T1000 (cell line): Measurements from ENCODE around the gene TRABD2B.

Experiments
- DNase-seq: peaks from one replicate; lab custom pipeline; 2025; ENCODE audit warnings: mixed read lengths; lab: John Stamatoyannopoulos, UW

Gene TRABD2B

GRCh38 chr1:47757226-47757975 lies 239.8 kb downstream of the TRABD2B start:
- DNase-seq = no peak

DNA sequence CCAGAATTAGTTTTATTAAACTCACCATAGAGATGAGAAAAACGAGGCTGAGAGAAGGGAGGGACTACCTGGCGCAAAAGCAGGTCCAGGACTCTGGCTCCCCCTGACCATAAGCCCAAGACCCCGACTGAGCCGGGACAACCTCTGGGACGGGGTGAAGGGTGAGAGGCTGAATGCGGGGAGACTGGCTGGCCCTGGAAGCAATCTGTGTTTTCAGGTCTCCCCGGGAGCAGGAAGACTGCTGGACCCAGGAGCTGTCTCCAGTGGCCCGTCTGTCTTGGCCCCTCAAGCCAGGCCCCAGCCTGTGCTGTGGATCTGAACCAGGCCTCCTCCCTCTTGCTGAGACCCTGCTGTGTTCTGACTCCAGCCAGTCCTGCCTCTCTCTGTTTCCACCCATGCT lies 240.8 kb downstream of the TRABD2B start:
- DNase-seq = no peak

DNA sequence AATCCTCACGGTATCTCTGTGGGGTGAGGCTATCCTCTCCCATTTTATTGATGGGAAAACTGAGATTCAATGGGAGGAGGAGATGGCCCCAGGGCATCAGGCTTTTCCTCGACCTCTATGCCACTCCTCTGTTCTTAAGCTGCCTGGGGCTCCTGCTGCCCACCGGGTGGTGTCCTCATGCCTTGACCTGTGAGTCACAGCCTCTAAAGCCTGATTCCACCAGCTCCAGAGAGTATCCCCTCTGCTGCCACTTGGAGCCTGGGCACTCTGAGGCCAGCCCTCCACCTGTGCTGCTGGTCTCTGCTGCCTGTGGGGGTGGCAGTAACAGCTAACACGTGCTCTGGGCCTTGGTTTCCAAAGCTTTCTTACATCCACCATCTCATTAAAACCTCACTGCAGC lies 241.2 kb downstream of the TRABD2B start:
- no peak for DNase-seq

DNA sequence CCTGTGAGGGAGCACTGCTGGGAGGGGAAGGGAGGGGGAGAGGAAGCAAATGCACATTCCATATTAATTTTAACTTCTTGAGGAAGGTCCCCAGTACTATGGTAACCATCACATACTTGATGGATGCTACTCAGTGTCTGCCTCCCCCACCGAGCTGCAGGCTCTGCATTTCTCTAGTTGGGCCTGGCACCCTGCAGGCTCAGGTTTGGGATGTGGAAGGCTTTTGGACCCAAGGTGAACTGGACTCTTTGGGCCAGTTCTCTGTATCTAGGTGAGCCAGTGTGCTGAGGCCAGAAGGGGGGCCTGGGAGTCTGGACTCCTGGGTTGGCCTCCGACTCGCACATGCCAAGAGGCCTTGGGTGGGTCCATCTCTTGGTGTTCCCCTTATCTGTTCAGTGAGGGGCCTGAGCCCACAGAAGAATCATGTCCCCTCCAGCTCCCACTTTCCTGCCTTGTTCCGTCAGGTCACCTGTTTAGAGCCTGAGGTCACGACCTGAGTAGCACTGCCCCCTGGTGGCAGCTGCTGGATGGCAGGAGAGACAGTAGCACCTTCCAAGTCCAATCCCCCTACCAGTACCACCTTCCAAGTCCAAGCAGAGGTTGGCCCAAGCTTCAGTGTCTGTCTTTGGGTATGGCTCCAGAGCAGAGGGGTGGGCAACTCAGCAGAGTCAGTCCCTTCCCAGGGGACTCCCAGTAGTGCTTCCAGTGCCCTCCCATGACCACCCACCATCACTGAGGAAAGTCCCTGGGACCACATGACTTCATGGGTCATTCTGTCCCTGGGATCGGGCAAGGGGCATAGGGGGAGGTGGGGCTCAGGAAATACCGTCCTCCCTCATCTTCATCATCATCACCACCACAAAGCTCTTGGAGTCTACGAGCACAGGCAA lies 241.8 kb downstream of the TRABD2B start:
- no peak for DNase-seq

DNA sequence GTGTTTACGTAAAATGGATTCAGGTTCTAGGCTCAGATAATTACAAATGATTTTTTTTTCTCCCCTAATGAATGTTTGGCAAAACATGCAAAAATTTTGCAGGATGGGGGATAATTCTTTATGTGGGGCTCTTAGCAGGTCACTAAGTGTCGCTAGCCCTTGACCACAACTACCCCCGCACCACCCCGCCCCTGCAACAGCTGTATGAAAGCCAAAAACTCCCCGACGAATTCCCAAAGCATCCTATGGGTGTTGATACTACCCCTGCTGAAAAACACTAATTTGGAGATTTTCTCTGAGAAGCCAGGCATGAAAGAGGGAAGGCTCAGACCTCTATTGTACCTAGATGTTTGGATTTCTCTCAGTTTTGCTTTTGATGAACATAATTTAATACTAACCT lies 243.0 kb downstream of the TRABD2B start:
- no peak for DNase-seq

DNA sequence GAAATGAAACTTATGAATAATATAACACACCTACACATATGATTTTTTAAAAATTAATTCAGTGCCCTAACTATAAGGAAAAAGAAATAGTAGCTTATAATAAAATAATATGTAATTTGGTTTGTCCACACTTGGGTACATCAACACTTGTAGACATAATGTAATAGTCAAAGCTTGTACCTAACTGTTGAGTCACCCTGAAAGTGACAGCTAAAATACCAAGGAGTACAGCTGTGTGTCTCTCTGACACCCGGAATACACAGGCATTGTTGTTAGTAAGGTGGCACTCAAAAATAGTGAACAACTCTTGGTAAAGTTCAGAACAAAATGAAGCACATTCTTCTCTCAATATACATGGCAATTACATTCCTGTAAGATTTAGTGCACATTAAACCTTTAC lies 243.4 kb downstream of the TRABD2B start:
- no peak for DNase-seq

DNA sequence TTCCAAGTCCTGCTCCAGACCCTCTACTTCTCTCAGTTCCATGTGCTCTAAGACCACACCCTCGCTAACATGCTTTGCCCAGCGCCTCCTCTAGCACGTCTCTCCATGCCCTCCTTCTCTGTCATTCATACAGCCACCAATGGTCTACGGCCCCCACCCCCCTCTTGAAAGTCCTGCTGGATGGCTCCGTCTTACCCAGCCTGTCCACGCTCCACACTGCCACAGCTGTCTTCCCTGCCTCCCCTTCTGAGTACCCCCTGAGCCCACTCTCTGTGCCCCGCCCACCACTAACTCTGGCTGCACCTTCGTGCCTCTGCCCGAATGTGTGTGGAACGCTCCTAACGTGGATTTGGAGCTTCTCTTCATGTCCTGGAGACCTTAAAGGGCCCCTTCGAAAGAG lies 244.6 kb downstream of the TRABD2B start:
- DNase-seq = no peak

GRCh38 chr1:47751996-47752451 lies 245.2 kb downstream of the TRABD2B start:
- no peak for DNase-seq

GRCh38 chr1:47751193-47751592 lies 246.0 kb downstream of the TRABD2B start:
- no peak for DNase-seq

- no peak for DNase-seq
These were observed 251.2 kb downstream of the TRABD2B start for GRCh38 chr1:47745715-47746609.

DNA sequence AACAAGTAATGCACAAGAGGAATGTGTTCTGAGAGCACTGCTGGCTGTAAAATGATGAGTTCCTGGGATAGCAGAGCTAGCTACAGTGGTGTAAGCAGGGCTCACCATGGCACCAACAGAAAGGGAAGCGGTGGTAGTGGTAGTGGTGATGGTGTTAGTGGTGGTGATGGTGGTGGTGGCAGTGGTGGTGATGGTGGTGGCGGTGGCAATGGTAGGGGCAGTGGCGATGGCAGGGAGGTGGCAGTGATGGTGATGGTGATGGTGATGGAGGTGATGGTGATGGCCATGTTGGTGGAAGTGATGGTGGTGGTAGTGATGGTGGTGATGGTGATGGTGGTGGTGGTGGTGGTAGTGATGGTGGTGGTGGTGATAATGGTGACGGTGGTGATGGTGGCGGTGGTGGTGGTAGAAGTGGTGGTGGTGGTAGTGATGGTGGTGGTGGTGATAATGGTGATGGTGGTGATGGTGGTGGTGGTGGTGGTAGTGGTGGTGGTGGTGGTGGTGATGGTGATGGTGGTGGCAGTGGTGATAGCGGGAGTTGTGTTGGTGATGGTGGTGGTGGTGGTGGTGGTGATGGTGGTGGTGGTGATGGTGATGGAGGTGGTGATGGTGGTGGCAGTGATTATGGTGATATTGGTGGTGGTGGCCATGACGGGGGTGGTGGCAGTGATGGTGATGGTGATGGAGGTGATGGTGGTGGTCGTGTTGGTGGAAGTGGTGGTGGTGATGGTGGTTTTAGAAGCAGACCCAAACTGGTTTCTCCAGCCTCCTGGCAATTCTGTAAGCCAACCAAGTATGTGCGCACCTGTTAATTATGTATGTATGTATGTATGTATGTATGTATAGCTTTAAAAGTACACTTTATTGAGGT lies 254.1 kb downstream of the TRABD2B start:
- no peak for DNase-seq

DNA sequence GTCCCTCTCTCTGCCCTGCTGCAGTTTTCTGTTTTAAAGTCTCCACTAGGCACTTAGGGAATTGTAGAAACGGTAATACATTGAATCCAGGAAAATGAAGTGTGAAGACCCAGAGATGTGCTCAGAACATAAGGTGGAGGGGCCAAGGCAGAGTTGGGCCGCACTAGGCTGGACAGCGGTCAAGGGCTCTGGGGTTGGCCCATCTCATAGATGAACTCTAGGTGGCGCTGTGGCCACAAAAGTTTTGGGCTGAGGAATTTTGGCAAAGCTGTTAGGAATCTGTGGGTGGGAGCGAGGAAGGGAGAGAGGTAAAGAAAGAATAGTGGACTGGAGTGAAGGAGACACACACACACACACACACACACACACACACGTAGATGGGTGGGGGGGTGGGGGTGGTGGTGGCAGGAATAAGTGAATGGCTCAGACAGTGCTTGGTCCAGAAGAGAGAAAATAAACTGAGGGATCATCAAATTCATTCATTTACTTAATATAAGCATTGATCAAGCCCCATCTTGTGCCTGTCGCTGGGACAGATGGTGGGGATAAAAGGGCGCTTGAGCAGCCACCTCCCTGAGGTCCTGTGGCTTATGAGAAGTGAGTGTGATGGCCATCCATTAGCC lies 258.5 kb downstream of the TRABD2B start:
- DNase-seq = no peak

DNA sequence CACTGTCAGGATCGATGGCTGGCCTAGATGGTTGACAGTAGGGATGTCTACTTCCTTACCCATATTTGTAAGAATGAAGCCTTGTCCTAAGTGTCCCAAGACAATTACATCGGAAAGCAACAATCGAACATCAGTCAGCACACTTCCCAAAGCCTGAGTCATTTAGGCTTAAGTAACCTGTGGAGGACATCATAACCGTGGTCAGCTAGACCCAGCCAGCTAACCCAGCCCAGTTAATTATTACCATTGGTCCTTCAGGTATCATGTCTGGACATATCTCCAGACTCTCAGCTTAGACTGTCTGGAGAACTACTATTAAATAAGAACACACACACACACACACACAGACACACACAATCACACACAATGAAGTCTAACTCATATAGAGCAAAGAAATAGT lies 264.7 kb downstream of the TRABD2B start:
- no peak for DNase-seq

- no peak for DNase-seq
These were observed 265.5 kb downstream of the TRABD2B start for GRCh38 chr1:47731730-47732129.

DNA sequence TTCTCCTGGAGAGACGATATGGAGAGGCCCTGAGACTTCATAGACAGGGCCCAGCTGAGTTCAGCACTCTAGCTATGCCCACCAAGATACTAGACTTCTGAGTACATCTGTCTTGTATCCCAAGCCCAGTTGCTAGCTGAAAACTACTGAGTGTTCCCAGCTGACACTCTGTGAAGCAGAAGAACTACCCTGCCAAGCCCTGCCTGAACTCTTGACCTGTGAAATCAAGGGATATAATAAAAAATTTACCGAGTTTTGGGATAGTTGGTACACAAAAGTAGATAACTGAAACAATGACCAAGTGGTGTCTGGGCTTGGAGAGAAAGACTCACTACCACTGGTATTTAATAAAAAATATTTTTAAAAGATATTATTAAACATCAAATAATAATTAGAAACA lies 267.5 kb downstream of the TRABD2B start:
- DNase-seq = no peak

DNA sequence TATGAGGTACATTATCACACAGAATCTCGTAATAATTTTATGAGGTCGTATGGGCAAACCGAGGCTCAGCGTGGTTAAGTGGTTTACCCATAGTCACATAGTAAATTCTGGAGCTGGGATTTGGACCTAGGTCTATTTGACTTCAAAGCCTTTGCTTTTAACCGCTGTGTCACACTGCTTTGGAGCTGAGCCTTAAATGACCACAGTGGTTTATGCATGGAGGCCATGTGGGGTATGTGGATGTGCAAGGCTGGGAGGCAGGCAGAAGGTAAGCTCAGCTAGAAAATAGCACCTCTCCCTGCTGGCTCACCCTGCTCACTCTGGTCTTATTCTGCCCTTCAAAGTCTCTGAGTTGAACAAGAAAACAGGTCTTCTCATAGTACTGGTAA lies 269.5 kb downstream of the TRABD2B start:
- DNase-seq = no peak

DNA sequence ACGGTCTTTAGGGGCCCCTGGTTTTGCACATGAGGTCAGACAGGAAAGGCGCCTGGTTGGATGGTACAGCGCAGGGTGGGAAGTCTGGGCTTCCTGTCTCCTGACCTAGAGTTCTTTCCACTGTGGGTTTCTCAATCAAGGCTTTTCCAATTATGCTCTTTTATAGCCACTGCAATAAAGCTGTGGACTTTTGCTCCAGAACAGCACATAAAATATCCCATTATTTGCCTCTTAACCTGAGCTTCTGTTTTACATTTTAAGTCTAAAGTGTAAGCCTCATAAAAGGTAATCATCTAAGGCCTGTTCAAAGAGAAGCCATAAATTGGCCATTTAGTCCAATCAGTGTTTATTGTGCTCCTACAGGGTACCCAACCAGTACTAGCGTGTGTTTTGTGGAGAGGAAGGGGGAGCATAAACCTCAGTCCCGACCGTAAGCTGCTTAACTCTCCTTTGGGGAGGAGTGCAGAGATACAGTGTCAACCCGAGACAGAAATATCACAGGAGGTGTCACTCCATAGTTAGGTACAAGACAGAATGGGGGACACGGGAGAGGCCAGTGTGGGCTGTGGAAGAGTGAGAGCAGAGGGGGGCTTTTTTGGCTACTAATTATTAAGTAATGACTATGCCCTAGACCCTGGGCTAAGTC lies 270.0 kb downstream of the TRABD2B start:
- no peak for DNase-seq

DNA sequence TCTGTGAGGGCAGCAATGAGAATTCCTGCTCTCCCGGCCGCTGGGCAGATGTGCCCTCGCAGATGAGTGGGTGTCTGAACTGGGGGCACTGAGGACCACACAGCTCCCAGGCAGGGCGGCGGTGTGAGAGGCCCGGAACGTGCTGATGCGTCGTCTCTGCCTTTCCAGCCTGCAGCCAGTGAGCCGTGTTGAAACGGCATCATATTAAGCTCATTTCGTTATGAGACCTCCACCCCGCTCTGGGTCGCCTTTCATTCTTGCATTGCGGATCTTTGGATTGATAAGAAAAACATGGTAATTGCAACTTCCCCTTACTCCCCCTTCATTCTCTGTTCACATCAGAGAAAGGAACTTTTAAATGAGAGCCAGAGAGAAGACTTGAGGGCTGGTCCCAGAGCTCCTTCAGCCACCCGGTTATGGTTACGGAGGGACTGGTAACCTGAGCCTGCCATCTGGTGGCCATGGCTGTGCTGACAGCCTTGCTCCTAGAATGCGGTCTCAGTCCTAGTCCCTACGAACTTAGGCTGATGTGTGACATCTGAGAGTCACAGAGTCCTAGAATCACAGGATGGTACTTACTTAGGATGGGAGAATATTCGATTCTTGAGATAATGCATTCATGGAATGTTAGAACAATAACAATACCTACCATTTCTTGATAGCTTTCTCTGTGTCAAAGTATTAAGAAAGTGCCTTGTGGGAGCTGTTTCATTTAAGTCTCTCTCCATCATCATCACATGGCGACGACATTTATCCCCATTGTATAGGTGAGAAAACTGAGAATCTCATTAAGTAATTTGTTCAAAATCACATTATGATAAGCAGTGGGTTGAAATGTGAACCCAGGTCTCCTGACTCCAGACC lies 271.0 kb downstream of the TRABD2B start:
- no peak for DNase-seq

GRCh38 chr1:47725511-47725991 lies 271.6 kb downstream of the TRABD2B start:
- DNase-seq = no peak
